HFF-Myc (cell line): ENCODE measurements around the gene FKRP.
"Not testable (repeated sequence)": the region's sequence is repeated elsewhere in the genome, so short reads cannot be mapped to it uniquely, and the experiment has no call there.

Experiments used
- DNase-seq: peaks from one replicate; pipeline ENCODE4 v3.0.0-alpha.2; 2011; ENCODE audit warnings: low read depth; ENCODE audit errors: extremely low read depth
- H3K4me3 ChIP-seq: replicated peaks from 2 replicates; pipeline ENCODE4 v1.5.1; 2011; ENCODE audit warnings: low read depth, mild to moderate bottlenecking, control low read depth, low read length
- CTCF ChIP-seq: IDR thresholded peaks from 2 replicates; pipeline ENCODE4 v1.5.1; 2012; ENCODE audit warnings: mild to moderate bottlenecking, low read depth, low read length, control low read depth; ENCODE audit errors: missing control alignments

FKRP gene

GRCh38 chr19:46759817-46760333 is 14.0 kb downstream of the FKRP start:
- DNase-seq, result peak; percentile 56
- TF ChIP-seq CTCF, result no peak
- H3K4me3 ChIP-seq, result no peak overlapping the region

GRCh38 chr19:46760363-46760762 is 14.5 kb downstream of the FKRP start:
- no peak for TF ChIP-seq CTCF
- H3K4me3 ChIP-seq, result no peak overlapping the region
- no peak for DNase-seq

DNA sequence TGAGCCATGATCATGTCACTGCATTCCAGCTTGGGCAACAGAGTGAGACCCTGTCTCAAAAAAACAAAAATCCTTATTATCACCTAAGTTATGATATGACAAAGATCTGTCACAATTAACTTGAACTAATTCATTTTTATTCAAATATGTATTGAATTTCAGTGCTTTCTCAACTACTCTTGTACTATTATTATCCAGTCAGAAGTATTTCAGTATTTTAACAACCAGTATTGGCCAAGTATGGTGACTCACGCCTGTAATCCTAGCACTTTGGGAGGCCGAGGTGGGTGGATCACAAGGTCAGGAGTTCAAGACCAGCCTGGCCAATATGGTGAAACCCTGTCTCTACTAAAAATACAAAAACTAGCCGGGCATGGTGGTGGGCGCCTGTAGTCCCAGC is 15.0 kb downstream of the FKRP start:
- not testable (repeated sequence) for DNase-seq

GRCh38 chr19:46761418-46761831 is 15.6 kb downstream of the FKRP start:
- no peak for TF ChIP-seq CTCF
- no peak overlapping the region for H3K4me3 ChIP-seq
- DNase-seq, result peak; percentile 89

More for the DNA sequence above, 15.0 kb downstream of the FKRP start:
- not testable (repeated sequence) for H3K4me3 ChIP-seq

DNA sequence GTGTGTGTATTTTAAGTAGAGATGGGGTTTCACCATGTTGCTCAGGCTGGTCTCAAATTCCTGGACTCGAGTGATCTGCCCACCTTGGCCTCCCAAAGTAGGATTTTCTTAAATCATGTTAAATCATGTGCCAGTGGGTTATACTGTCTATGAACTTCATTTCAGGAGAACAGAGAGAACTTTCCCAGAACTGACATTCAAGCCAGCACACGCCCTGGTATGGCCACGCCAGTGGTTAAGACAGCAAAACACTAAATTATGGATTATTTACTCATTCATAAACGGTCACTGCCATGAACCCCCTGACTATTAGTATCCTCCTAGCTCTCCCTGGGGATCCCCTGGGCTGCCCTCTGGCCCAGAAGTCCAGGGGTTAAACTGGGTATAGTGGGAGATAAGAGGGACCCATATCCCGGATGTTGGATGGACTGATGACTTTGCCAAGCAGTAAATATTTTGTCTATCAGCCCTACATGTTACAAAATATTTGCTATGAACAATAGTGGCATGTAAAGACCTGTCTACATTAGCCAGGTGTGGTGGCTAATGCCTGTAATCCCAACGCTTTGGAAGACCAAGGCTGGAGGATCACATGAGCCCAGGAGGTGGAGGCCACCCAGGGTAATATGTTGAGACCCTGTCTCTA is 16.5 kb downstream of the FKRP start:
- no peak overlapping the region for H3K4me3 ChIP-seq
- no peak for DNase-seq
- no peak for TF ChIP-seq CTCF

- no peak overlapping the region for H3K4me3 ChIP-seq
- no peak for TF ChIP-seq CTCF
- DNase-seq, result no peak
Measured at GRCh38 chr19:46764817-46765291, 19.0 kb downstream of the FKRP start.

- no peak for DNase-seq
- peak; percentile 87 for TF ChIP-seq CTCF
Measured at GRCh38 chr19:46766569-46767317, 20.9 kb downstream of the FKRP start.

GRCh38 chr19:46768746-46769145 is 22.9 kb downstream of the FKRP start:
- H3K4me3 ChIP-seq, result not testable (repeated sequence)

More at GRCh38 chr19:46766569-46767317, 20.9 kb downstream of the FKRP start:
- H3K4me3 ChIP-seq, result no peak overlapping the region

More at GRCh38 chr19:46768746-46769145, 22.9 kb downstream of the FKRP start:
- DNase-seq, result not testable (repeated sequence)
